ENCODE data around the gene WNK4. TPM values are rescaled to one million over a fixed set of nuclear protein-coding genes. Genes with fewer than 3 reads are reported as not detected.

Gene WNK4
- total RNA-seq, 6 donors from 2014 or later: 0.15 to 1.8 (median 0.26) TPM; not detected in 2

DNA sequence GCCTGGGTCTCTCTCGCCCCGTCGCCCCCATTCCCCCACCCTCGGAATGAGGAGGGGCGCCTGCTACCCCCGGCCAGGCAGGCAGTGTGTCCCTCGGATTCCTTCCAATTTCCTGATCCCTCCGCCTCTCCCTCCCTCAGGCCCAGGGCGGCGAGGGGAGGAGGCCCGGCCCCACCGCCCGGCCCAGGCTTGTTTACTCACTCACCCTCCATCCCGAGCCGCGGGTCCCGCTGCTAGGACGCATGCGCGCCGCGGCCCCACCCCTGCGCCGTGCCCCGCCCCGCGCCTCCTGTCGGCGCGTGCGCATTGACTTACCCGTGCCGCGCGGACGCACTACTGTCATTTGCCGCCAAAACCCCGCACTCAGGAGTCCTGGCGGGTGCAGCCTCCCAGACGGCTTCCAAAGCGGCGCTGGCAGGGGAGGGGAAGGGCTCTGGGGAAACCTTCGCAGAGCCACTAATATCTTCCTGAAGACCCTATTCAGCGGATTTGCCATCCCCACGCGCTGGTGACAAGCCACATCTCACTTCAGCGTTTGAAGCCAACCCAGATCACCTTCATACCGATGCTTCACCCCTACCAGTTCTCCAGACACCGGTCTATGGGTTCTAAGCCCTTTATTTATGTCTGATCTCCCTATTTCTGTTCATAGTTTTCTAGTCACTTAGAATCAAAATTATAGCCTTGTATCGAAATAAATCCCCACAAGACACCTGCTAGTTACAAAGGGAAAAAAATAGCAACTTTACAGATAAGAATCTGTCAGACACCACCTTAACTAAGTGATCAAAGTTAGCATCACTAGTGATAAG lies 35.4 kb upstream of the WNK4 start, which contains the start of gene EZH1:
EZH1 (minus strand) TSS at position 235 of the 812 bp plus-strand sequence. CDS start 16,099 bp downstream, outside the sequence.
- Histone ChIP-seq H3K4me3 (peak within 1 kb of the TSS; percentile 65 to 90 (median 70)), H3K9me3 (no peaks in the 10 kb centered on the region), H3K27me3 (no peaks in the 10 kb centered on the region), H3K36me3 (no peaks in the 10 kb centered on the region), H3K27ac (peak within 1 kb of the TSS; percentile 90 to 97 (median 95)), H3K4me1 (peaks cover 42 to 48% (median 44%) of the 10 kb centered on the region in 4 donors)
- TF ChIP-seq POLR2AphosphoS5 (IDR thresholded peaks at IDR 0.05) (peak; percentile 88 to 94), EP300 (IDR thresholded peaks at IDR 0.05) (peak in 1 of 4 donors; percentile 44), POLR2A (IDR thresholded peaks at IDR 0.05) (peak in 3 of 4 donors; percentile 47 to 94 (median 74)), CTCF (IDR thresholded peaks at IDR 0.05) (peak in 4 of 6 experiments; percentile 35 to 56 (median 47))
- DNase-seq (peak; percentile 91 to 98), ATAC-seq (ENCODE audit: low FRiP score in 2 of 2) (peak; percentile 98)
- 9 to 13% methylated on average over 18 to 39 of the region's 50 CpGs for WGBS, 2 donors

DNA sequence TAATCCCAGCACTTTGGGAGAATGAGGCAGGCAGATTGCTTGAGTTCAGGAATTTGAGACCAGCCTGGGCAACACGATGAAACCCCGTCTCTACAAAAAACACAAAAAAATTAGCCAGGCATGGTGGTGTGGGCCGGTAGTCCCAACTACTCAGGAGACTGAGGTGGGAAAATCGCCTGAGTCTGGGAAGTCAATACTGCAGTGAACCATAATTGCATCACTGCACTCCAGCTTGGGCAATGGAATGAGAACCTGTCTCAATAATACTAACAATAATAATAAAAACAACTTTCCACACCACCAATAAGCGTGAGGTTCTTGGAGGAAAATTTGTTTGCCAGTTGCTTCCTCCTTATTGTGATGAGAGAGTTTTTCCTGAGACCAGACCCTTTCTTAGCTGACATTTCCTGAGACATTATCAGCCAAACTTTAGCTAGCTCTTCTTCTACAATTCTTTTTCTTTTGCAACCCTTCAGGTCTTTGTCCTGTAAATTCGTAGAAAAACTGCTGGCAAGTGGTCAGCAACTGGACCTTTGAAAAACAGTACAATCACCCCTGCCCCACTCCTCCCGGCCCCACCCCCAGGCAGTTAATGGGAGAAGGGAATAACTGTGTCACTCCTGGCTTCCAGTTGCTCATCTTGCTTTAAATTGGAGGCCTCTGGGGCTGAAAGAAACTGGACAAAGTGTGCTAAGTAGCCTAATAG lies 32.1 kb upstream of the WNK4 start:
- DNase-seq: no peak

DNA sequence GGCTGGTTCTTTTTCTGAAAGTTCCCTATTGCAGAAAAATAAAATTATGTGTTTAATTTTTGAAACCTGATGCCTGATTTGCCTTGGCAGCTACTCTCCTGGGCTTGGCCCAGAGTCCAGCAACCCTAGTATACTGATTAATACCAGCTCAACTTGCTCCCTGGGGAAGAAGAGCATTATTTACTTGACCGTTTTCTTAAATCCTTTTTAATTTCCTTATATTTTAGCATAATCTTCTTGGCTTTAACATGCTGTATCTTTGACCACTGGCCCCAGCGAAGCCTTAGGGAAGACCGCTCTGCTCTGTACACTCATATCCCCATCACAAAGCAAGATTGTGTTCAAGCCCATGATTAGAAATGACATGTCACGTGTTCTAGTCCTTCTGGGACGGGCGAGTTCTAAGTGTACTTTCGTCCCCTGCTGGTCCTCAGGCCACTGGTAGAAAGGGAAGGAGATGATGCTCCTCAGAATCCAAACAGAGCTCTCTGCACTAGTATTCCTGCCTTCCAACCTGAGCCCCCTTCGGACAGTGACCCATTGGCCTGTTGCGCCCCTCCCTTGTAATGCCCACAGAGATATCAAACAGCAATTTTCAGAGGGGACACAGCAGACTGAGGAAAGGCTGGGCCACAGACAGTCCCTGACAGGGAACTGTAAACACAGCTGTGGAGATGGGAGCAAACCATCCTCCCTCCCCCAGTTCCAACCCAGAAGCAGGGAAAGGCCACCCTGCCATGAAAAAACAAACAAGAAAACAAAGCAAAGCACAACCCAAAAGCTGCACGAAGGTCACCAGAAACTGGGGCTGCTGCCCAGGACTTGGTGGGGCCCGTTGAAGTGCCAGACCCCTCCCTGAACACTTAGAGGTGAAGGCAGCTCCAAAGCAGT lies 31.3 kb upstream of the WNK4 start:
- no peak for ATAC-seq (ENCODE audit: low FRiP score in 2 of 2)
- Histone ChIP-seq H3K36me3 (no peaks in the 10 kb centered on the region), H3K27me3 (no peaks in the 10 kb centered on the region), H3K27ac (peak overlapping the region; percentile 31 to 73 (median 52)), H3K4me3 (no peak overlapping the region), H3K4me1 (peaks cover 31 to 46% (median 37%) of the 10 kb centered on the region in 4 donors), H3K9me3 (no peaks in the 10 kb centered on the region)
- DNase-seq: no peak
- WGBS, 2 donors: 76% methylated on average over 9 to 11 of the region's 11 CpGs
- TF ChIP-seq EP300 (IDR thresholded peaks at IDR 0.05) (no peak), POLR2A (IDR thresholded peaks at IDR 0.05) (no peak), CTCF (IDR thresholded peaks at IDR 0.05) (no peak), POLR2AphosphoS5 (IDR thresholded peaks at IDR 0.05) (no peak)

More for the DNA sequence above, 32.1 kb upstream of the WNK4 start:
- no peak for TF ChIP-seq POLR2AphosphoS5 (IDR thresholded peaks at IDR 0.05)
- TF ChIP-seq POLR2A (IDR thresholded peaks at IDR 0.05): no peak
- TF ChIP-seq CTCF (IDR thresholded peaks at IDR 0.05): no peak
- no peak for TF ChIP-seq EP300 (IDR thresholded peaks at IDR 0.05)
- peaks cover 39 to 54% (median 45%) of the 10 kb centered on the region in 4 donors for H3K4me1 ChIP-seq
- WGBS, 2 donors: 46 to 55% methylated on average over 7 of the region's 7 CpGs
- no peaks in the 10 kb centered on the region for H3K27me3 ChIP-seq
- H3K4me3 ChIP-seq: no peak overlapping the region
- ATAC-seq (ENCODE audit: low FRiP score in 2 of 2): peak in 1 of 2 donors; percentile 27
- H3K27ac ChIP-seq: peak overlapping the region; percentile 16 to 73 (median 50)
- H3K36me3 ChIP-seq: no peaks in the 10 kb centered on the region
- H3K9me3 ChIP-seq: no peaks in the 10 kb centered on the region

GRCh38 chr17:42750739-42751344 lies 29.6 kb upstream of the WNK4 start:
- no peak for TF ChIP-seq CTCF (IDR thresholded peaks at IDR 0.05)
- TF ChIP-seq EP300 (IDR thresholded peaks at IDR 0.05): no peak
- no peak for TF ChIP-seq POLR2AphosphoS5 (IDR thresholded peaks at IDR 0.05)
- no peak for TF ChIP-seq POLR2A (IDR thresholded peaks at IDR 0.05)
- Histone ChIP-seq H3K36me3 (no peaks in the 10 kb centered on the region), H3K27ac (peak overlapping the region; percentile 19 to 73 (median 50)), H3K9me3 (no peaks in the 10 kb centered on the region), H3K27me3 (no peaks in the 10 kb centered on the region), H3K4me3 (no peak overlapping the region), H3K4me1 (peaks cover 25 to 36% (median 31%) of the 10 kb centered on the region in 4 donors)
- DNase-seq: no peak
- peak; percentile 36 to 53 for ATAC-seq (ENCODE audit: low FRiP score in 2 of 2)
- 27 to 29% methylated on average over 3 of the region's 3 CpGs for WGBS, 2 donors

All from upper lobe of left lung (tissue), 6 donors.